Stimulated activated CD8-positive, alpha-beta memory T cell treated with anti-CD3 and anti-CD28 coated beads, Interleukin-4, amount 100 ng/mL, for 4 hours (primary cell): ENCODE measurements around the gene CELF3.

Source experiments
- DNase-seq, 2 donors: peaks; one replicate each; pipeline ENCODE4 v3.0.0-alpha.2; 2020; ENCODE audit warnings: low read depth in 2 of 2, low spot score in 1 of 2

CELF3 gene

DNA sequence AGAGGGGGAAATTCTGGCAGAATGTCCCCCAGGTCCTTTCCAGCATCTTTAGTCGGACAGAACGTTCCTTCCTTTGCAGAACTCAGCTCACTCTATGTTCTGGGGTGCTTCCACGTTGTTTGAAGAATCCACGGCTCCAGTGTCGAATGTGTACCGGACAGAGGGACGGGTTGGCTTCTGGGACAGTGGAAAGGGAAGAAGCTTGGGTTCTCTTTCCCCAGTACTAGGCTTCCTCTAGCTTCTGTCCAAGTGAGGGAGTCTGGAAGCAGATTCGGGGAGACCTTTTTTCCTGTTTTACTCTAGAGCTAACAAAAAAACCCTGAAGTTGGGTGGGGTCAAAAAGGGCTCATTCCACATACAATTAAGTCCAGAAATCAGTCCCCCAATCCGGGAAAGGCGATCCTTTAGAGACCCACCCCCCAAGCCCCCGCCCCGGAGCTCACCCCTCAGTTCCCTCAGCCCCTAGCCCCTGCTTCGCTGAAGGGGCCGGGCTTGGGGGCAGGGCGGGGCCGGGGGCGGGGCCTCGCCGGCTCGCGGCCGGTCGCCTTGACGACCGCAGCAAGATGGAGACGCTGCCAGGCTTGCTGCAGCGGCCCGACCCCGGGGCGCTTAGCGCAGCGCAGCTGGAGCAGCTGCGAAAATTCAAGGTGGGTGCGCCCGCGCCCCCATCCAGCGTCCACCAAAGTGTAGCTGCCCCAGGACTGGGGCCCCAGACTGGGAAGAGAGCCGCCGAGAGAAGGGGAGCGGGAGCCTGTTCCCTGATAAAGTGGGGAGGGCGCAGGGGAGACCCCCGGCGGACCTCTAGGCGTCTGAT lies 4.6 kb upstream of the CELF3 start, which contains the start of gene RIIAD1:
Gene RIIAD1, plus strand, starts transcription at position 549 of the 814 bp plus-strand sequence. Its CDS starts 15 bp downstream, at position 564.
- DNase-seq = no peak

DNA sequence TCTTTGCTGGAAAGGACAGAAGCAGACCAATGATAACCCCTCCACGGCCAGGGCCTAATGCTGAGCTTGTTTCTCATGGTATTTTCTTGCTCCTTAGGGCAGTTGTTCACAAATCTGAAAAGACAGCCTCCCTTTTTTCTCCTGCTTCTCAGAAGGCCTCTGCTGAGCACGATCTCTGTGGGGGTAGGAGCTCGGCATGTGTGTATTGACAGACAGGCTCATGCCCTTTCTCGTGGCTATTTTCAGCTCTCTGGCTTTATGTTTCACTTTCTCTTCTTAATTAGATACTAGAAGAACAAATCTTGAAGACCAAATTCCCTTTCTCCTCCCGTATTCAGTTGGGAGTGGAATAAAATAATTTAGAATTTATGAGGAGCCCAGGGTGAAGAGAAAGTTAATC lies 4.0 kb upstream of the CELF3 start:
- DNase-seq = no peak

DNA sequence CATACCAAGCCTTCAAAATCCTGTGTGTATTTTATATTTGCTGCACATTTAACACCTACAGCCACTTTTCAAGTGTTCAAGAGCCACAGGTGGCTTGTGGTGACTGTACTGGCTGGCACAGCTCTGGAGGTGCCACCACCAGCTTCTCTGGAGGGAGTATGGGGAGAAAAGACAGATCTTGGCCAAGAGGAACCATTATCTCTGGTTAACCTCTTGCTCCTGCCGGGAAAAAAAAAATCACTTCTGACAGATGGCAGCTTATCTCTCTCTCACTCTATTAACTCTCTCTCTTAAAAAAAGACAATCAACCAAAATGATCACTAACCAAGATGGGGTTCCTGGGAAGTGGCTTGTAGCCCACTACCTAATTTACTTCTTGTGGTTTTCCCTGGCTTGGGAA lies 3.5 kb upstream of the CELF3 start:
- DNase-seq = no peak

DNA sequence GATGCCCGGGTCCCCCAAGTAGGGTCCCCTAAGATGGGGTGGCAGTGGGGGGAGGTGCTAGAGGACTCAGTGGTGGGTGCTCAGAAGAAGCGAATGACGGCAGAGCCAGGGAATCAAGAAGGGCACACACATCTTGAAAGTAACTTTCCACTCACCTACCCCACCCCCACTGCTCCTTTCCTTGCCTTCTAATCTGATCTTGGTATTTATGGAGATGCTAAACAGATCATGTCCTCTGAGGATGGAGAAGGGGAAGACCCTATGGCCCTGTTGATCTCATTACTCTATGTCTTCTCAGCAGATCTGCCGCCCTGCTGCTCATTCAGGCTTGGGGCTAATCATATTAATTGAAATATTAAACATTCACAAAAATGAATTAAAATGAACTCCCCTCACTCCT lies 2.1 kb upstream of the CELF3 start:
- no peak for DNase-seq

DNA sequence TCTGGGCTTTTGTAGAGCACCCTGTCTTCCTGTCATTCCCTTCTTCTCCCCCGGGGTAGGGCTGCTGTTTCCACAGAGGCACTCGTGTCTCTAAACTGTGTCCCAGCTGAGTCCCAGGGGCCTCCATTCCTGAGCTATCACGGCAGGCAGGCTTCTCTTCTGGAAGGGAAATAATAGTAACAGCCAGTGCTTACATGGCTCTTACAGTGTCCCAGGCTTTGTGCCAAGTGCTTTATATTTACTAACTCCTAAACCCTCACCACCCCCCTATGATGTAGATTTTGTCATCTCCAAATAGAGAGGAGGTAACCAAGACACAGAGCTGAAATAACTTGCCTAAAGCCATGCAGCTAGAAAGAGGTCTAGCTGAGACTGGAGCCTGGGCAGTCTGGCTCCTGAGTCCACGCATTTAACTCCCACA lies 1.4 kb upstream of the CELF3 start:
- DNase-seq = no peak

DNA sequence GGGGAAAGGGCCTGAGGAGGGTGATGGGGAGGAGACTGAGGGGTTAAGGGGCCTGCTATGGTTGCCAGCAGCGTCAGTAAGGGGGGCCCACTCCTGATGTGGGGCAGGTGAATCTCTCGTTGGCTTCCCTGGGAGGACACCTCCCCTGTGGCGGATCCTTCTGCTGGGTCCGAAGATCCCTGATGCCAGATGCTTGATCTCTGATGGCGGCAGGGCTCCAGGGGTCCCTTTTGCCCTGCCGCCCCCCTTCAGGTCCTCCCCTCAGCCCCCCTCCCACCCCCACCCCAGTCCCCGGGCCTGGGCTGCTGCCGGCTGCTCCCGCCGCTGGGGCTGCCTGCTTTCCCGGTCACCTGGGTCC lies 219 bp downstream of the CELF3 start:
- no peak for DNase-seq

DNA sequence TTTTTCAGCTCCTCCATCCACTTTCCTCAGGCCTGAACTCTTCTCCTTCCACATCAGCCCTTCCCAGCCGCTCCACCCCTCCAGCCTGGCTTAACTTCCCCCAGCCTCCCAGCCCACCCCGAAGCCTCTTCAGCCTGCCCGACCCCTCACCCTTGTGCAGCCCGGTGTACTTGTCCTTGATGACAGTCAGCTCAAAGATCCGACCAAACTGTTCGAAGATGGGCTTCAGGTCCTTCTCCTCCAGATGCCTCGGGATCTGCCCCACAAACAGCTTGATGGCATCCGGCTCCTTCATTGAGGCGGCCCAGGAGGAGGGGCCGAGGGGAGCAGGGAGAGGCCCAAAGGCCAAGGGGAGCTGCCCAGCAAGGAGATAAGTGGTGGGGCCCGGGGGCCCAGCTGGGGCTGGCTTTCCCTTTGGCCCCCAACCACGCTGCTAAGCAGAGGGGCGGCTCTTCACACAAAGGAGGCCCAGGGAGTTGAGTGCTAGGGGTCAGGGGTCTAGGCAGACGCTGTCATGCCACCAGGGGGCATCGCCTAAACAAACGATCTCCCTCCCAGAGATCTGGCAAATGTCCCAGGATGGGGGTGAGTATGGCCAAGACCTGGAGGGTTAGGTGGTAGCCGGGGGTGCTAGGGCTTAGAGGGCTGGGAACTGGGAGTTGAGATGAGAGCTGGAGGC lies 738 bp downstream of the CELF3 start:
- no peak for DNase-seq

DNA sequence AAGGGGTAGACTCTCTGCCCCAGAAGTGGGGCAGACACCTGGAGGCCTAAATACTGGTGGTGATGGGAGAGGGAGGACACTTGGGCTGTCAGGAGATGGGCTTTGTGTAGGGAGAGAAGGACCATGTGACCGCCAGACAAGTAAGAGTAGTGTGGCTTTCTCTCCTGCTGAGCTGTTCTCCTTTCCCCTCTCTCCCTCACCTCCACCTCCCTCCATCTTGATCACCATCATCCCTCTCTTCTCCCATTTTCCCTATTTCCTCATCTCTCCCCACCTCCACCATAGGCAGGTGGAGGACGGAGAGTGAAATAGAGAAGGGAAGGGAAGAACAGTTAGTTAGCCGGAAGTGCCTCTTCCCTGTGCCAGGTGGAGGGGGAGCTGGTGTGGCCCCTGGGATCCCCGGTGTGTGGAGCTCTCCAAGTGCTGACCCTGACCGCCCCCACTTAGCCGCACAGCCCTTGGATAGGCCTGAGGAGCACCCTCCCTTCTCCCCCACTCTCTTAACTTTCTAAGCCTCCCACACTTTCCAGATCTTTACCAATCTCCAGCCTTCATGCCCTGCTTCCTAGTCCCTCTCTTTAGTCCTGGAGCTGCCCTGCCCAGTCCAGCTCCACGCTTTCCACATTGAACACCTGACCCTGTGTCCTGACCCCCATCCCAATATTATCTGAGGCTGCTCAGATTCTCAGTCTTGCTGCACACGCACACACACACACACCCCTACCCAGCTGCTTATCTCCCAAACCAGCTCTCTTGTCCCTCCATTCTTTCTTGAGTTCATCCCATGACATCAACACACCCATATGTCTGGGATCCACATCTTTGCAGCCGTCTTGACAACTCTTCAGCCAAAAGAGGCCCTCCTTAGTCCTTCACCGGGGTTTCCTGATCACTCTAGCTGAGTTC lies 1.5 kb downstream of the CELF3 start:
- DNase-seq = no peak

DNA sequence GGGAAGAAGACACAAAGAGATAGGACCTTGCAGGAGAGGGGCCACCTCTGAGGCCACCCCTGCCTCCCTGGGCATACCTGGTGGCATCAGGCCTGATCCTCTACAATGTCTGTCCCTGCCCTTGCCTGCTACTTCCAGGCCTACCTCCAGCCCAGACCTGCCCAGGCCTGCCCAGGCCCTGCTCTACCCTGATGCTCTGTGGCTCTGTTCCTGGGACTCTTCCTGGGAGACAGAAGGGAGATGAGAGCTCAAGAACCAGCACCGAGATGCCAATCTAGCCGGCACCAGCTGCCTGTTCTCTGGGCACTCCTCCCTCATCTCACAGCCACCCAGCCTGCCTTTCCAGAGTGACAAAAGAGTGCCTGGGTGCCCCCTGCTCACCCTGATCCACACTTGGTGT lies 2.7 kb downstream of the CELF3 start:
- no peak for DNase-seq

DNA sequence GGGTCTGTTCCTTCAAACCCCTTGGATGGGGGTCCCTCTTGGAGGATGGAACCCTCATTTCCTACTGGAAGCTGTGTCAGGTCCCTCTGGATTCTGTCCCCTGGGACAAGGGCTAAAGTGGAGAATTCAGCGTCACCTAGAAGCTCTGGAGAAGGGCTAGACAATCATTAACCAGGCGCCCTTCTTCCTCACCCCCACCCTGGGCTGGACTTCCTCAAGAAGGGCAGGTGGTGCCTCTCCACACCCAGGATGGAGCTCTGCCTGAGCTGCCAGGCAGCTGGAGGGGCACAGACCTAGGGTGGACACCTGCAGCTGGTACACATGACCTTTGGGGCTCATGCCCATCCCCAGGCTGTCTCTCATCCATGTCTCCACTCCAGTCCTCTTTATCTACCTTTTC lies 3.6 kb downstream of the CELF3 start:
- no peak for DNase-seq

DNA sequence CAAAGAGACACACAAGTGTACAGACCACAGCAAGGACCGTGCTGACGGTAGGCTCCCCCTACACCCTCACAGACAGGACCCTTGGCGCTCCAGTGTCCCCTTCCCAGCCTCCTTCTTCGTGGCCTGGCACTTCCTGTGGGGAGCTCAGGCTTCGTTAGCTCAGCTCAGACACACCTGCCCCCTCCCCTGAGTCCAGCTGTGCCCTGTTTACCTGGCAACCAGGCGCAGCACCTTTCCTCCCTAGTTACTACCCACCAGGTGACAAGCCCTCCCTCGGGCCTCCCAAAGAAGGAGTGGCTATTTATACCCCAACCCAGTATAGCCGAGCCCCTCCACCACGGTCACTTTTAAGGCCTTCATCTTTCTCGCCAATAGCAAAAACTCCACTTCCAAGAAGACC lies 4.7 kb downstream of the CELF3 start:
- no peak for DNase-seq

DNA sequence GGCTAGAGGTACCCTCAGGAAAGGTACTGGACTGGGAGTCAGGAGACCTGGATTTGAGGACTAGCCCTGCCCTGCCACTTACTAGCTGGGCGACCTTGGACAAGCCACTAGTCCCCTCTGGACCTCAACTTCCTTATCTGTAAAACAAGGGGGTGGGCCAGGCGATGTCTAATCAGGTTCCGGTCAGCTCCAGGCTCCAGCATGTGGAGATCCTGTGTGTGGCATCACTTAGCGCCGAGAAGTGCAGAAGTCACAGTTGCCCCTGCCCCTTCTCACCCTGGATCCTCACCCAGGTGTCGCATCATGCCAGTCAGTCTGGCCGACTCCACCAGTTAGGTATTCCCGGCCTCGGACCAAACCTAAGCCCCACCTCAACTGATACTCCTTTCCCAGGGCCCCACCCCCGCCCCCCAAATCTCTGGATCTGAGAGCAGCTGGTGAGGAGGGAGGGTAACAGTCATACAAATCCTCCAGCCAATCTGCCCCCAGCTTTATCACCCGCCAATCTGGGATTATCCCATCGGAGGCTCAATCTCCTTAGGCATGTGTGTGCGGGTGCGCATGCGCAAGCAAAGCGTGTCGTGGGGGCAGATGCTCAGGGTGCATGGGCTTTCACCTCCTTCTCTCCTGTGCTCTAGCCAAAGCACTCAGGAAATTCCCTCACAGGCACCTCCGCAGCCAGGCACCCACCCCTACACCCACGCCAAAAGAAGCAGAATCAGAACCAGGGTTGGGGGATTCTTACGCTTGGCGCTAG lies 5.4 kb downstream of the CELF3 start:
- DNase-seq = no peak

DNA sequence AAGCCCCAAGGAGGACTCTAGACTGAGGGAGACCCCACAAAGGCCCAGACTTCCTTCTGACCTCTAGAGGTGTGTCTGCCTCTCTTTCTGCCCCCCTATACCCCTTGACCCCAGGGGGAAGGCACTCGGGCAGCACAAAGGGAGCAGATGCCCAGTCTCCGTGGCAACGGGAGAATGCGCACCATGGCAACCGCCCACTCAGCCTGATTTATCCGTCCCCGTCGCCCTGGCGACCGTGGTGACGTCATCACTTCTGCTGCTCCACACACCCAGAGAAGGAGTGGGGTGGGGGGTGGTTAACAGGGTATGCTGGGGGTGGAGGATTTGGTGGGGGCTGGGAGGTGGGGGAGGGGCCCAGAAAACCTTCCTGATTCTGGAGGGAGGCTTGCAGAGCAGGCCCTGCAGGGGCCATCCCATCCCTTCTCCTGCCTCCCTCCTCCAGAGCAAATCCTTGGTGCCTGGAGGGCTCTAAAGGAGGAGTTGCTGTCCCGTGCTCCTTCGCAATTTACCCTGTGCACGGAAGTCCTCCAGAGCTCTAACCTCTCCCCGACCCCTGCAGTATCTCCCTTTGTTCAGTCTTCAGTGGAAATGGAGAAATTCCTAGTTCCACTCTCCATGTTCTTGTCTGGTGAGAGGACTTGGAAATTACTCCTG lies 6.3 kb downstream of the CELF3 start:
- no peak for DNase-seq

DNA sequence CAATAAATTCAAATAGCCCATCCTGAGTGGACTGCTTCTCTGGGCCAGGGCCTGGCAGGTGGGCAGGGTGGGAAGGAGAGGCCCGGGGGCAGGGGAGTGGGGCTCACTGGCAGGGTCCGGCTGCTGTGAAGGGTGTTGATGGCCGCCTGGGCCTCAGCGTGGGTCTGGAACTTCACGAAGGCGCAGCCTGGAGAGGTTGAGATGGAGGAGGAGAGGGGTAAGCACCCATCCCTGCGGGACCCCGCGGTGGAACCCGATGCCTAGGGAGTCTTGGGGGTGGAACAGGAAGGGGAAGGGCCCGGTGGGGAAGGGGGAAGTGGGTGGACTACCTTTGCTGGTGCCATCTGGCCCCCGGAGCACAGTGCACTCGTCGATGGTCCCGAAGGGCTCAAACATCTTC lies 7.7 kb downstream of the CELF3 start:
- DNase-seq = no peak

DNA sequence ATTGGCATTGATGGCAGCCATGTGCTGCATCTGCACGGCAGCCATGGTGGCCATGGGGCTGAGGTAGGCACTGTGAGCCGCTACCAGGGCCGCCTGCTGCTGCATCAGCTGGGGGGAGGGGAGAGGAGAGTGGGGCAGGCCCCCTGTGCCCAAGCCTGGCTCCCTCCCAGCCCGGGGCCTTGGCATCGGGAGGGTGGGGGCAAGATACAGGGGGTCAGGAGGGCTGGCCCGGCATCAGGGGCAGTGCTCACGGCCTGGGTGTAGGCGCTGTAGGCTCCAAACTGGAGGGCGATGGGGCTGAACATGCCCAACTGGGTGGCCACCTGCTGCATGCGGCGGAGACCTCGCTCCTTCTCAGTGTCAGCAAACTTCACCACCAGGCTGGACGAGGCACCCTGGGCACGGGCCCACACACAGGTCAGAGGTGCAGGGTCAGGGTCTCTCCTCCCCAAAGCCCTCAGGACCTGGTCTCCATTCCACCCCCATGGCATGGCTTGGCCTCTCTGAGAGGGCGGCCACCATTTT lies 9.0 kb downstream of the CELF3 start:
- DNase-seq = no peak

DNA sequence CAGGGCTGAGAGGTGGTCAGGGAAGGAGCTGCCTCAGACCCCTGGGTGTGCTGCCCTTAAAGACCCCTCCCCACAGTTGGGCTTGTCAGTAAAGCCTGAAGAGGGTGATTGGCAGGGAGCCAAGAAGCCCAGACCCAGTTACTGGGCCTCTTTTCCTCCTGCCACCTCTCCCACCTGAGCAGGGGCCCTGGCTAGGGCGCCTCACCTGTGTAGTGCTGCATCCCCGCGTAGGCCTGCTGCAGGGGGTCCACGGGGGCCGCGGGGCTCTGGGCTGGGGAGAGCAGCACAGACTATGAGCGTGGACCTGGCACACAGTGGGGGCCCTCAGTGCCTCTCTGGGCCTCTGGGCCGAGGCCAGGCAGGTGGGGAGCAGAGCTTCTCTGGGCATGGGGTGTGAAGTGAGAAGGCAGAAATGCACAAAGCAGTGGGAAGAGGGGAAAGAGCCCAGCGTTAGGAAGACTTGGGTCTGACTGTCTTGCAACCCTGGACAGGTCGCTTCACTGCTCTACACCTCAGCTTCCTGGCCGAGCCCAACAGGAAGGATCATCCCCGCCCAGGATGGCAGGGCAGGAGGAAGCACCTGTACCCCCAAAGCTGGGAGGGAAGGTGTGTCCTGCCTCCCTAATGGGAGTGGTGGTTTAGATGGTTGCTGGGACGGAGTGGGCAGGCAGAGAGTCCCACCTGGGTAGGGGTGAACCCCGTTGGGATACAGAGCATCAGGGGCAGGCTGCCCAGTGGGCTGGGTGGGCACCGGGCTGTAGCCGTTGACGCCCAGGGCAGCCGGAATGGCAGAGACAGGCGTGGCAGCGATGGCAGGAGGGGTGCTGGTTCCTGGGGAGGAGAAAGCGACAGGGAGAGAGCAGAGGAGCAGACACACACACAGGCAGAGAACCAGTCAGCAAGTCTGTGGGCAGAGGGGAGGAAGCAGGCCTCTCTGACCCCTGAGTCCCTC lies 9.9 kb downstream of the CELF3 start:
- no peak for DNase-seq

DNA sequence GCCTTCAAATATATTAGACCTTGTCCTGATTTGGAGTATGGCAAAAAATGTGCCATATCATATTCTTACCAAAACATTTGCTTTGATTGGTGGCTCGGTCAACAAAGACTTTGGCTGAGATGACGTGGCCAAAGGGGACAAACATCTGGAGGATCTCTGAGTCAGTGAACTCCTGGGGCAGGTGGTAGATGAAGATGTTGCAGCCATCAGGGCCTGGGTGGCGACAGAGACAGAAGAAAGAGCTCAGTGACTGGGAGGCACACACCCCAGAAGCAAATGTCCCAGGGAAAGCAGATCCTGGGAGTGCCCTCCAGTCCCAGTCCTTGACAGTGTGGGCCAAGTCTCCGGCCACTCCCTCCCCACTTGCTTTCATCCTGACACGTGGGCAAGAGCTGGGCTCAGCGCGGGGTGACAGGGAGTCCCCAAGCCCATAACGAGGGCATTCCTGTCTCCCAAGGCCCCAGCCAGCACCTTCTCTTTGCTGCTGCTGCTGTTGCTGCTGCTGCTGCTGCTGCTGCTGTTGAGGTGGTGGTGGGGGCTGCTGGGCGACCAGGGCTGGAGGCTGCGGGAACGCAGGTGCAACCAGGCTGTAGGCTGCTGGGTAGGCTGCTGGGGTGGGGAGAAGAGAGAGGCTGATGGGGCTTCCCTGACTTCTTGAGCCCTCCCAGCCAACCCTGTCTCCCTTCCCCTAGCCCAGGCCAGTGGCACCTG lies 10.7 kb downstream of the CELF3 start:
- no peak for DNase-seq

DNA sequence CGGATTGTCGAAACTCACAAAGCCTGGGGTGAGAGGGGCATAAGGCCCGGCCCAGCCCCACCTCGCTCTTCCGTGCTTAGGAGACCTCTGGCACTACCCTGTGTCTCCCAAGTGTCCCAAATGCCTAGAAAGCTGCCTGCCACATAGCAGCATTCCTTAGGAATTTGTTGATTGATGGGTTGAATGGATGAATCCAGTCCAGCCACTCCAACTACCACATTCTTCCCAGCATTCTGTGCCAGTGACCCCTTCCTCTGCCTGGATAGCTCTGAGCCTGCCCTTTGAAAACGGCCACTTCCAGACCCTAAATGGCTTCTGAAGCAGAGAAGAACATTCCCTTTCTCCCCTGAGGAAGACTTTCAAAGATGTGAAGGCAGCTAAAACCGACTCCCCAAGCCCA lies 11.5 kb downstream of the CELF3 start:
- DNase-seq = no peak

DNA sequence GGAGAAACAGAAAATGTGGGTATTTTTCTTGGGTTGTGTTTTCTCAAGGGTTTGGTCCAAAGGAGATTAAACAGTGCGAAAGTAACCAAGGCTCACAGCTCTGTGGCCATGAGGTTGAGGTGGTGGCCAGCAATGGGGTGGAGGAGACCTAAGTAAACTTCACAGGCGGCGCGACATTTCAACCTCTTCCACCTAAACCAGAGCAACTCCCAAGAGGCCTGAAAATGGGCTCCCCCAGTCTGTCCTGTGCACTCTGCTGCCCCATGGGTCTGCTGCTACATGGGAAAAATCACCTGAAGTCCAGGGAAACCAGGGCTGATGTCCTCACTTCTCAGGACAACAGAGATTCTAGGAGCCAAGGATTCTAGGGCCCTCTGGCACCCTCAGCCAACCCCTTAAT lies 12.4 kb downstream of the CELF3 start:
- no peak for DNase-seq
